GM18520 (cell line): ENCODE data around the gene POMT1.
A peak's percentile ranks its signal among the peaks of the same experiment; 100 is the strongest.
"Not testable (repeated sequence)": the region's sequence is repeated elsewhere in the genome, so short reads cannot be mapped to it uniquely, and the experiment has no call there.

Experiments used
- ATAC-seq: cut with Tn5 transposase; IDR thresholded peaks from one replicate; pipeline ENCODE4 v1.9.1; 2021; ENCODE audit not compliant: unreplicated experiment

POMT1 gene, protein sequence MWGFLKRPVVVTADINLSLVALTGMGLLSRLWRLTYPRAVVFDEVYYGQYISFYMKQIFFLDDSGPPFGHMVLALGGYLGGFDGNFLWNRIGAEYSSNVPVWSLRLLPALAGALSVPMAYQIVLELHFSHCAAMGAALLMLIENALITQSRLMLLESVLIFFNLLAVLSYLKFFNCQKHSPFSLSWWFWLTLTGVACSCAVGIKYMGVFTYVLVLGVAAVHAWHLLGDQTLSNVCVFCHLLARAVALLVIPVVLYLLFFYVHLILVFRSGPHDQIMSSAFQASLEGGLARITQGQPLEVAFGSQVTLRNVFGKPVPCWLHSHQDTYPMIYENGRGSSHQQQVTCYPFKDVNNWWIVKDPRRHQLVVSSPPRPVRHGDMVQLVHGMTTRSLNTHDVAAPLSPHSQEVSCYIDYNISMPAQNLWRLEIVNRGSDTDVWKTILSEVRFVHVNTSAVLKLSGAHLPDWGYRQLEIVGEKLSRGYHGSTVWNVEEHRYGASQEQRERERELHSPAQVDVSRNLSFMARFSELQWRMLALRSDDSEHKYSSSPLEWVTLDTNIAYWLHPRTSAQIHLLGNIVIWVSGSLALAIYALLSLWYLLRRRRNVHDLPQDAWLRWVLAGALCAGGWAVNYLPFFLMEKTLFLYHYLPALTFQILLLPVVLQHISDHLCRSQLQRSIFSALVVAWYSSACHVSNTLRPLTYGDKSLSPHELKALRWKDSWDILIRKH

DNA sequence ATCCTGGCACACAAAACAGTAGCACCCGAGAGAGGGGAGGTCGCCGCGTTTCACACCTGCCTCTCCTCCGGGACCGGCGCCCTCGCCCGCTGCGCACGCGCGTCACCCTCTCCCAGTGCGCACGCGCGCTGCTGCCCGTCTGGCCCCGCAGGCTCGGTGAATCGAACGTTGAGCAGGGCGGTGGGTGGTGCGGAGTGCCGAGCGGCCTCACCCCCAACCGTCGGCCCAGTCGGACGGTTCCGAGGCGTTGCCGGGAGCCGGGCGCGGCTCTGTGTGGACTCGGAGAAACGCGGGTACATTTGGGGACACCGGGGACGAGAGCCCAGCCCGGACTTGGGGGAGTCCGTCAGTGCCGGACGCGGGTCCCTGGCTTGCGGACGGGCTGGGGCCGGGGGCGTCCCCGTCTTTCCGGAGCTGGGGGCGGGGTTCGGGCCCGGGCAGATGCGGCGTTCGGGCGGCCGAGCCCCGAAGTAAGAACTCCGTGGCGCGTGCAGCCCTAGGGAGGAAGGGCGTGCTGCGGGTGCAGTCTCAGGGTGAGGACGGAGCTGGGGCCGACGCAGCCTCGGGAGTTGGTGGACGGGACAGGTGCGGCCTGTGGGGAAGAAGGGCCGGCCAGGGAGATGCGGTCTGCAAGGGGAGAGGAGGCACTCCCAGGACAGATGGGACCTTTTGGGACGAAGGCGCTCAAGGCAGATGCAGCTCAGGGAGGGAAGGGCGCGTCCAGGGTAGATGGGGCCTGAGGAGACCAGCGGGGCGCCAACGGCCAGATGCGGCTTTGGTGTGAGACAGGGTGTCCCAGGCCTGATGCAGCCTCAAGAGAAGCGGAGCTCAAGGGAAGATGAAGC lies at the start of gene POMT1:
TSS of gene POMT1 (plus strand) at position 138 of the 845 bp plus-strand sequence. CDS start 1,301 bp downstream, outside the sequence.
- peak; percentile 68 for ATAC-seq

DNA sequence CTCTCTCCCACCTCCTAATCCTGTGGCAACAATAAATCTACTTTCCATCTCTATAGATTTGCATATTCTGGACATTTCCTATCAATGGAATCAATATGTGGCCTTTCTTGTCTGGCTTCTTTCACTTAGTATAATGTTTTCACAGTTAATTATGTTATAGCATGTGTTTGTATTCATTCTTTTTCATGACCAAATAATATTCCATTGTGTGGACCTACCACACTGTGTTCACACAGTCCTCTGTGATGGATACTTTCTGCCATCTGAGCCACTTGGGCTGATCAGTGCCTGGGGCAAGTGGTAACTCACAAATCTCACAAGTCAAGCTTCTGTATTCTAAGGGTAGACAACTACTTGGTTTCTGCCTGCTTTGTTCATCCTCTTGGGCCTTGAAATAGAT lies 48.7 kb upstream of the POMT1 start:
- no peak for ATAC-seq

DNA sequence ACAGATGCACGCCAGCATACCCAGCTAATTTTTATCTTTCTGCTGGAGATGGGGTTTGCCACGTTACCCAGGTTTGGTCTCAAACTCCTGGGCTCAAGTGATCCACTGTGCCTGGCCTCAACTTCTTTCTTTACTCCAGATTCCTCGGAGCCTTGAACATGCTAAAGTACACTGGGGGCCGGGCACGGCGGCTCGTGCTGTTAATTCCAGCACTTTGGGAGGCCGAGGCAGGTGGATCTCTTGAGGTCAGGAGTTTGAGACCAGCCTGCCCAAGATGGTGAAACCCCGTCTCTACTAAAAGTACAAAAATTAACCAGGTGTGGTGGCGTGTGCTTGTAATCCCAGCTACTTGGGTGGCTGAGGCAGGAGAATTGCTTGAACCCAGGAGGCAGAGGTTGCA lies 47.1 kb upstream of the POMT1 start:
- ATAC-seq = not testable (repeated sequence)

DNA sequence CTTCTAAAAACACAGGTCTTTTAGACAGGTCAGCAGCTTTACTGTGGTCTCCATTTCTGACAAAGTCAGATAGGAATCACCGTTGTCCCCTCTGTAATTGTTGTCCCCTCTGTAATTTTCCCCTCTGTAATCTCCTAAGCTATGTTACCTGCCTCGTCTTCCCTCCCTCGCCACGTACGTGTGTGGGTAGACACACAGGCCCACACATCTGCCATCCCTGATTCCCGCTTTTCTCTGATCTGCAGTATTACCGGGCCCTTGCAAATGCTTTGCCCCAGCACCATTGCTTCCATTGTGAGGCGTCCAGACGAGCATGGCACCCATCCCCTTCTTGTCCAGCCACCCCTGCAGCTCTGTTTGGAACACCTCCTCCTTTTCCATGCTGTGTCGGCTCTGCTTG lies 45.0 kb upstream of the POMT1 start:
- no peak for ATAC-seq

DNA sequence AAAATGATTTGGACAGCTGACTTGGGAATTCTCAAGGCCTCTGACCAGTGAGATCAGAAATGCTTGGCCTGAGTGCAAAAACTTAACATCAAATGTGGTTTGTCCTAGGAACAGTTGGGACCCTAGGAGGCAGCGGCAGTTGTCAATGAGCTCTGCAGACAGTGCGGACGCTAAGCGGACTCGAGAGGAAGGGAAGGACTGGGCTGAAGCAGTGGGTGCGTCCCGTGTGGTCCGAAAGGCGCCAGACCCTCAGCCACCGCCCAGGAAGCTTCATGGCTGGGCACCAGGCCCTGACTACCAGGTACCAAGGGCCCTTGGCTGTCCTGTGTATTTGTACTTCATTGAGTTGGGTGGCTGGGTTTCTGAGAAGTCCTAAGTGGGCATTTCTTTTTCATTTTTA lies 43.7 kb upstream of the POMT1 start:
- no peak for ATAC-seq

DNA sequence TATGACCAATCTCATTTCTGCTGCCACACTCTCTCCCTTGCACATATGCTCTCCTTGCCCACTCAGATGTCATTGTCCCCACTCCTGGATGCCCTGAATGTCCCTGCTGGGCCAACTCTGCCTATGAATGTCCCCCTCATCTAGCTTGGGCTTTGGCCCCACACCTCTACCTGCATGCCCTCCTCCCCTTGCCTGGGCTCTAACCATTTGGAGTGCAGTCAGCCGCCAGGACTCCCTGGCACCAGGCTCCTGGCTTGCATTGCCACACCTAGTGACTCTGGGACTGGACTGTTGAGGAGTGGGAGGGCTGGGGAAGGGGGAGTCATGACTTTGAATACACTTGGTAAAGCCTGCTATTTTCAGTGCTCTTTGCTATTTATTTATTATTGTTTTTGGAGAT lies 41.6 kb upstream of the POMT1 start:
- no peak for ATAC-seq

DNA sequence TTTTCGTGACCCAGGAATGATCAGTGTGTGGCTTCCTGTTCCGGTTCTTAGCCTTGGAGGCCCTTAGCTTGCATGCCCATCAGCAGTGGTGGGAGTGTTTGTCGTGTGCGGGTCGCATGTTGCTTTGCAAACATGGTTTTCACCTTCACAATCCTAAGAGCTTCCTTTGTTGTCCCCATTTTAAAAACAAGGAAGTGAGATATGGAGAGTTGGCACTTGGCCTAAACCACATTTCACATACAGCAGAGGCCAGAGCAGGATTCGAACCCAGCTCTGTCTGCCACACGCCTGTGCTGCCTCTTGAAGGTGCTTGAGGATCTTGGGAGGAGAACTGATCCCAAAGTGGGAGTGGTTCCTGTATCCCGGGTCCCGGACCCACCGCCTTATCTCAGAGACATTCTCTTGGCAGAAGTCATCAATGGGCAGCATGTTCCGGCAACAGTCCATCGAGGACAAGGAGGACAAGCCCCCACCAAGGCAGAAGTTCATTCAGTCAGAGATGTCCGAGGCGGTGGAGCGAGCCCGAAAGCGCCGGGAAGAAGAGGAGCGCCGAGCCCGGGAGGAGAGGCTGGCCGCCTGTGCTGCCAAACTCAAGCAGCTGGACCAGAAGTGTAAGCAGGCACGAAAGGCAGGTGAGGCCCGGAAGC lies 38.2 kb upstream of the POMT1 start:
- no peak for ATAC-seq

DNA sequence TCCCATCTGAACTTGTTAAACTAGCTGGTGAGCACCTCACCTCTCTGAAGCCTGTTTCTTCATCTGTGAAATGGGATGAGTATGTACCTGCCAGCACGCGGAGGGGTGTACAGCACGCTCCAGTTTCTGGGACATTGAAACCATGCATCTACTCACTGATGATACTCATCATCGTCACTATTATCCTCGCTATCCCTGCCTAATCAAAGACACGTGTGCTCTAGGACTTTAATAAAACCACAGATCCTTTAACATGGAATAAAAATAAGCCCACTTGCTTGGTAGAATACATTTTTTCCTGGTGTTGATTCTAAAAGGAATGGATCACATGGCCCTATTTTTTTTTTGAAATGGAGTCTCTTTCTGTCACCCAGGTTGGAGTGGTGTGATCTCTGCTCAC lies 37.3 kb upstream of the POMT1 start:
- ATAC-seq = no peak

DNA sequence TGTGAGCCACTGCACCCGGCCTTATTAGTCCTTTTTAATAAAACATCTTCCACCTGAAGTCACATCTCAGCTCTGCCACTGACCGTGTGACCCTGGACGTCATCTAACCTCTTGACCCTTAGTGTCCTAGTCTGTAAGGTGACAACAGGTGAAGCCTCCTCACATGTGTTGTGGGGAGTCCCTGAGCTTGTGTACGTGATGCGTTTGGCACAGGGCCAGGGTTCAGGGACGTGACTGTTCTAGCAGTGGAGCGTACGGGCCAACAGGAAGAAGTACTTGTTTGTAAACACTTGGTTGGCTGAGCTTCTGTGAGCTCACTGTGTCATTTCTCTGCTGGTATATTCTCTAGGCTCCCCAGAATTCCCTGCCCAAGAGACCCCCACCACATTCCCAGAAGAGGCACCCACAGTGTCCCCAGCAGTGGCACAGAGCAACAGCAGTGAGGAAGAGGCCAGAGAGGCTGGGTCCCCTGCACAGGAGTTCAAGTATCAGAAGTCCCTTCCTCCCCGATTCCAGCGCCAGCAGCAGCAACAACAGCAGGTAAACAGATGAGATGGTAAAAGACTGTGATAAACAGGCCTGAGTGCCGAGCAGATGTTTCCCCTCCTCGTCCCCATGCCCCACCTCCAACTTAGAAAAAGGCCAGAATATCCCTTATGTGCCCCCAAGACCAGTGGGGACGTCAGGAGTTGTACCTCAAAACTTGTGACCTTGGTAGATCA lies 35.3 kb upstream of the POMT1 start:
- no peak for ATAC-seq

DNA sequence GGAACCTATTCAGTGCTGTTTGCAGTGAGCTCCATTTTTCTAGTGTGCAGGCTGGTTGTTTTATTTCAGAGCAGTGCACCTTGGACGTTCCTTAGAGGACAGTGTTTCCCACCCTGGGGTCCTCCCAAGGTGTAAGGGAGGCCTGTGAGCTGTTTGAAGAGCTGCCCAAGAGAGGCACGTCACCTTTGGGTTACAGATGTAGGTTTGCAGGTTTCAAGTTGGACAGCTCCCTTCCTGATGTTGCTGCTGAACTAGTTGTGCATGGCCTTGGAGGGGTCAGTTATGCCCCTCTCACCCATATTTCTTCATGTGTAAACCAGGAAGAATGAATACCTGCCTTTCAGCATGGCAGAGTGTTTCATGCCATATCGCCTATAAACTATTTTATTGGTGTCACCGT lies 34.7 kb upstream of the POMT1 start:
- ATAC-seq = no peak

DNA sequence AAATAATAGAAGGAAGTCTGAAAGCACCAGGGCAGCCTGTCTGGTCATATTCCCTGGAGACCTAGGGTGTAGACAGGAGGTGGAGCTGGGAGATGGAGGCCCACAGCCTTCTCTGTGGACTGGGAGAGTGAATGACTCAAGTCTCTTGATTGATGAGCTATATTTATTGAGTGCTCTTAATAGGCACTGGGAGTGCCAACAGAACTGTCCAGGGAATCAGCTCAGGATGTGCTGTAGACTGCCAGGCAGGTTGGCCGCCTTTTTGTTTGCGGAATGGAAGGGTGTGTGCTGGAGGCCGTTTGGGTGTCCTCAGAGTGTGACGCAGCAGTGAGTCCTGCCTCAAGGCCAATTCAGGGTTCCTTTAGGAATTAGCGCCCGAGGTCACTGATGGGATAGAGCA lies 33.4 kb upstream of the POMT1 start:
- no peak for ATAC-seq

DNA sequence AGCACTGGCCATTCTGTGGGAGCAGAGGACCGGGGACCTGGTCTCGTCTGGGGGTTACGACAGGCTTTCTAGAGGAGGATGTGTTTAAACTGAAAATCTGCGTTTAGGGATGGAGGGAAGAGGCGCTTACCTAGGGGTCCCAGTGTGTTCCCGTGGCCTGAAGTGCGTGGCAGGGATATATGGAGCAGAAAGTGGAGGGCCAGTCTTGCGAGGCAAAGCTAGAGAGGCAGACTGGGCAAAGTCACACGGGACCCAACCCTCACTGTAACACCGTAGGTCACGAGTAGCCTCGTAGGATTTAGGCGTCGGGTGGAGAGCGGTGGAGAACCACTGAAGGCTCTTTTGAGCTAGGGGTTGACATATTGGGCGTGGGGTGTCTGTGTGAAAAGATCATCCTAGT lies 32.8 kb upstream of the POMT1 start:
- no peak for ATAC-seq

DNA sequence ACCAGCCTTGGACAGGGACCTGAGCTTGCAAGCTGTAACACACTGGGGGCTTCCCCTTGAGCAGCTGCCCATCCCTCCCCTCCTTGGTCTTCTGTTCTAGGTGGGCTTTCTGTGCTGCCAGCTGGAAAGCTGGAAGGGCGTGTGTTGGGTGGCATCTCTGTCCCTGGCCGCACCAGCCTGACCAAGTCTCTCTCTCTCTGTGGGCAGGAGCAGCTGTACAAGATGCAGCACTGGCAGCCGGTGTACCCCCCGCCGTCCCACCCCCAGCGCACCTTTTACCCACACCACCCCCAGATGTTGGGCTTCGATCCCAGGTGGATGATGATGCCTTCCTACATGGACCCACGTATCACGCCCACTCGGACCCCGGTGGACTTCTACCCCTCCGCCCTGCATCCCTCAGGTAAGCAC lies 32.1 kb upstream of the POMT1 start:
- ATAC-seq = no peak

DNA sequence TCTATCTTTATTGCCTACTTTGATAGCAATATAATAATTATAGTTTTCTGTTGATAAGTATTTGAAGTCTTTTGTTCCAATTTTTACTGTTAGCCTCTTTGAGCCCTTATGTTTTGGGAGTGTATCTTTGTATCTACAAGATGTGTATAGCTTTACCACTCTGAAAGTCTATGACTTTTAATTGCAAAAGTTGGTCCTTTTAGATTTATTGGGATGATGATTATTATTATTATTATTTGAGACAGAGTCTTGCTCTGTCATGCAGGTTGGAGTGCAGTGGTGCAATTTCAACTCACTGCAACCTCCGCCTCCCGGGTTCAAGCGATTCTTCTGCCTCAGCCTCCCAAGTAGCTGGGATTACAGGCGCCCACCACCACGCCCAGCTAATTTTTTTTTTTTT lies 30.6 kb upstream of the POMT1 start:
- not testable (repeated sequence) for ATAC-seq

DNA sequence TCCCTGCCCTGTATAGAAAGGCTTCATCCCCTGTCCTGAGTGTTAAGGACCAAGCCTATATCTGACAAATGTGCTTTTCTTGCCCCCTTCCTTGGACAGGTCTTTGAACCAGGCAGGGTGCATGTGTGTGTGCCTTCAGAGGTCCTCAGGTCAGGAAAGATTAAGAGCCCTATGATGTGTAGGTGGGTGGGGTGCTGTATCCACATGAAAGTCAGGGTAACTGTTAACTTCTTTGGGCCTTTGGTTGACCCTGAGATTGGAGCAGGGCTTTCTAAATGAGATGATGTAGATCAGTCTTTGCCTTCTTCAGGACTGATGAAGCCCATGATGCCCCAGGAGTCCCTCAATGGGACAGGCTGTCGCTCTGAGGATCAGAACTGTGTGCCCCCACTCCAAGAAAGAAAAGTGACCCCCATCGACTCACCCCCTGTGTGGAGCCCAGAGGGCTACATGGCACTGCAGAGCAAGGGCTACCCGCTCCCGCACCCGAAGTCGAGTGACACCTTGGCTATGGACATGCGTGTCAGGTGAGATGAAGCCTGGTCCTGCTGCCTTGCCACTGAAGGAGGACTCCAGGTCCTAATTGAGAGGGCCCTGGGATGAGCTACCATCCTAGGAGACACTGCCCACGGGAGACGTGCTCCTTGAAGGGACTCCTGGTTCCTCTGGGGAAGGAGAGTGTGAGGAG lies 29.4 kb upstream of the POMT1 start:
- no peak for ATAC-seq

DNA sequence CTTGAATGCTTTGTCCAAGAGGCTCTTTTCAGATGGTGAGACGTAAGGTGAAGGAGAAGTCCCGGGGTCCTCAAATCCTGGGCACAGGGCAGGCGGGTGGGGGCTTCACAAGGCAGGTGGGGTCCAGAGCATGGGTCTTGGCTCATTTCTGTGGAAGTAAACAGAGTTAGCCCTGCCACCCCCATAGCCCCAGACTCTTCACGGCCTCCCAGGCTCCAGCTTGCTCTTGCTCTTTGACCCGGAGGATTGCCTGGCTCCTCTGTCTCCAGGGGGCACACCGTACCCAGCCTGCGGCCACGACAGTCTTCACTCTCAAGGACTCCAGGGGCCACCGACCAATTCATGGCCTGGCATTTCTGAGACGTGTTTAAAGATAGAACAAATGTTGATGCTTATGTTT lies 28.8 kb upstream of the POMT1 start:
- no peak for ATAC-seq

DNA sequence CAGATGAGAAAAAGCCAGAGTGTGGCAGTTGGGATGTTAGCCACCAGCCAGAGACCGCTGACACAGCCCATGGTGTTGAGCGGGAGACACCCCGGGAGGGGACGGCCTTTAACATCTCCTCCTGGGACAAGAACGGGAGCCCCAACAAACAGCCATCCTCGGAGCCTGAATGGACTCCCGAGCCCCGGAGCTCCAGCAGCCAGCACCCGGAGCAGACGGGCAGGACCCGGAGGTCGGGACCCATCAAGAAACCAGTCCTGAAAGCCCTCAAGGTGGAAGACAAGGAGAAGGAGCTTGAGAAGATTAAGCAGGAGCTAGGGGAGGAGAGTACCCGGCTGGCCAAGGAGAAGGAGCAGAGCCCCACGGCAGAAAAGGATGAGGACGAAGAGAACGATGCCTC lies 28.0 kb upstream of the POMT1 start:
- no peak for ATAC-seq

DNA sequence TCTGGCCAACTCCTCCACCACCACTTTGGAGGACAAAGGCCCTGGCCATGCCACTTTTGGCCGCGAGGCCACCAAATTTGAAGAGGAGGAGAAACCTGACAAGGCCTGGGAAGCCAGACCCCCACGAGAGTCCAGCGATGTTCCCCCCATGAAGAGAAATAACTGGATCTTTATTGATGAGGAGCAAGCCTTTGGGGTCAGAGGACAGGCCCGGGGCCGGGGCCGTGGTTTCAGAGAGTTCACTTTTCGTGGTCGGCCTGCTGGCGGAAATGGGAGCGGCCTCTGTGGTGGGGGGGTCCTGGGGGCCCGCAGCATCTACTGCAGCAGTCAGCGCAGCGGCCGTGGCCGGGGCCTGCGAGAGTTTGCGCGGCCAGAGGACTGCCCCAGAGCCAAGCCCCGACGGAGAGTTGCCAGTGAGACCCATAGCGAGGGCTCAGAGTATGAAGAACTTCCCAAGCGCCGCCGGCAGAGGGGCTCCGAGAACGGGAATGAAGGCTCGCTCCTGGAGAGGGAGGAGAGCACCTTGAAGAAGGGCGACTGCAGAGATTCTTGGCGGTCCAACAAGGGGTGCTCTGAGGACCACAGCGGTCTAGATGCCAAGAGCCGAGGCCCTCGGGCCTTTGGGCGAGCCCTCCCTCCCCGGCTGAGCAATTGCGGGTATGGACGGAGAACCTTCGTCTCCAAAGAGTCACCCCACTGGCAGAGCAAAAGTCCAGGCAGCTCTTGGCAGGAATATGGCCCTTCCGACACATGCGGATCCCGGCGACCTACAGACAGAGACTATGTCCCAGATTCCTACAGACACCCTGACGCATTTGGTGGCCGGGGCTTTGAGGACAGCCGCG lies 27.4 kb upstream of the POMT1 start:
- ATAC-seq = no peak
